Naive thymus-derived CD4-positive, alpha-beta T cell (primary cell): ENCODE data around the gene AHI1. TPM values are rescaled to one million over a fixed set of nuclear protein-coding genes. Genes with fewer than 3 reads are reported as not detected.
"Not testable (repeated sequence)": the region's sequence is repeated elsewhere in the genome, so short reads cannot be mapped to it uniquely, and the experiment has no call there.

Experiments used
- ATAC-seq: fragments of 150-1000 bp; cut with Tn5 transposase; 2 replicates; pipeline ENCODE4 v1.10.0; 2021; ENCODE audit warnings: mild to moderate bottlenecking, moderate library complexity
- CTCF ChIA-PET: fragments of 350-600 bp; sonication (Branson Sonifier 250); formaldehyde crosslinking; loops from one replicate; lab custom pipeline; 2021; ENCODE audit warnings: antibody characterized with exemption; lab: Charles Lee
- POLR2A ChIA-PET: fragments of 350-600 bp; sonication (Branson Sonifier 250); formaldehyde crosslinking; loops from one replicate; lab custom pipeline; 2021; ENCODE audit warnings: antibody characterized with exemption, inconsistent platforms; lab: Charles Lee
- DNase-seq, 9 donors: peaks; one replicate each; pipeline versions ENCODE4 v3.0.0 to v3.0.0-alpha.2; 2020 to 2022; ENCODE audit warnings: mixed read lengths in 1 of 9
- H3K27ac ChIP-seq: one replicate; pipeline ENCODE4 v1.7.0; 2013; ENCODE audit warnings: mild to moderate bottlenecking, low read depth, low read length, moderate library complexity
- H3K27me3 ChIP-seq, 2 donors: one replicate each; pipeline ENCODE4 v1.7.0; 2013; ENCODE audit warnings: low read length in 2 of 2, mild to moderate bottlenecking in 2 of 2, moderate library complexity in 2 of 2; ENCODE audit not compliant: control insufficient read depth in 2 of 2, insufficient read depth in 2 of 2
- H3K36me3 ChIP-seq, 3 experiments: 1 replicate in 2 of 3; 2 replicates in 1 of 3; pipeline ENCODE4 v1.7.0; 2013; ENCODE audit warnings: low read length in 3 of 3, mild to moderate bottlenecking in 3 of 3, moderate library complexity in 1 of 3; ENCODE audit not compliant: insufficient read depth in 3 of 3, control insufficient read depth in 2 of 3
- H3K4me1 ChIP-seq, 2 donors: one replicate each; pipeline ENCODE4 v1.7.0; 2013; ENCODE audit warnings: low read length in 2 of 2, mild to moderate bottlenecking in 2 of 2, moderate library complexity in 1 of 2; ENCODE audit not compliant: control insufficient read depth in 2 of 2, insufficient read depth in 2 of 2
- H3K4me3 ChIP-seq: 2 replicates; pipeline ENCODE4 v1.7.0; 2013; ENCODE audit warnings: mild to moderate bottlenecking, low read length
- H3K9me3 ChIP-seq, 3 experiments: 1 replicate in 2 of 3; 2 replicates in 1 of 3; pipeline ENCODE4 v1.7.0; 2013; ENCODE audit warnings: low read length in 3 of 3; ENCODE audit not compliant: control insufficient read depth in 2 of 3
- H3K27ac Mint-ChIP-seq, 9 donors: one replicate each; pipeline ENCODE4 v1.8.0; 2020 to 2022; ENCODE audit warnings: mixed read lengths in 9 of 9, mild to moderate bottlenecking in 8 of 9, moderate library complexity in 5 of 9, inconsistent platforms in 2 of 9
- H3K27me3 Mint-ChIP-seq, 5 donors: one replicate each; pipeline ENCODE4 v1.8.0; 2021 to 2022; ENCODE audit warnings: mixed read lengths in 5 of 5, mild to moderate bottlenecking in 1 of 5
- H3K36me3 Mint-ChIP-seq, 5 donors: one replicate each; pipeline ENCODE4 v1.8.0; 2020 to 2022; ENCODE audit warnings: mixed read lengths in 5 of 5, mild to moderate bottlenecking in 3 of 5, inconsistent platforms in 1 of 5
- H3K4me1 Mint-ChIP-seq, 7 donors: one replicate each; pipeline ENCODE4 v1.8.0; 2020 to 2022; ENCODE audit warnings: mixed read lengths in 7 of 7, mild to moderate bottlenecking in 3 of 7, inconsistent platforms in 1 of 7
- H3K4me3 Mint-ChIP-seq, 10 donors: one replicate each; pipeline ENCODE4 v1.8.0; 2020 to 2022; ENCODE audit warnings: mild to moderate bottlenecking in 10 of 10, mixed read lengths in 10 of 10, moderate library complexity in 6 of 10, inconsistent platforms in 2 of 10
- H3K9me3 Mint-ChIP-seq, 11 donors: one replicate each; pipeline ENCODE4 v1.8.0; 2020 to 2022; ENCODE audit warnings: mixed read lengths in 11 of 11, mild to moderate bottlenecking in 4 of 11, inconsistent platforms in 1 of 11, moderate library complexity in 1 of 11
- intact Hi-C, 2 donors: fragments of 100-400 bp; cut with micrococcal nuclease; formaldehyde crosslinking; loops; one replicate each; pipeline ENCODE4 v1.15.1; 2023
- polyA plus RNA-seq, 2 donors: library from polyadenylated mRNA; unstranded; fragments of 300-500 nt; fragmentation: Illumina TruSeq; gene quantifications; one replicate each; pipeline ENCODE4 v1.2.3, GENCODE V29; 2021
- total RNA-seq, 6 experiments: library from RNA in 5 of 6; stranded (reverse) in 5 of 6; gene quantifications; 1 replicate in 5 of 6; 2 replicates in 1 of 6; pipeline ENCODE4 v1.2.3 and lab custom pipeline; 2021 to 2026

The AHI1 gene
- total and polyA plus RNA-seq, 7 experiments from 2014 or later, result 1.9 to 31.3 (median 13.3) TPM

DNA sequence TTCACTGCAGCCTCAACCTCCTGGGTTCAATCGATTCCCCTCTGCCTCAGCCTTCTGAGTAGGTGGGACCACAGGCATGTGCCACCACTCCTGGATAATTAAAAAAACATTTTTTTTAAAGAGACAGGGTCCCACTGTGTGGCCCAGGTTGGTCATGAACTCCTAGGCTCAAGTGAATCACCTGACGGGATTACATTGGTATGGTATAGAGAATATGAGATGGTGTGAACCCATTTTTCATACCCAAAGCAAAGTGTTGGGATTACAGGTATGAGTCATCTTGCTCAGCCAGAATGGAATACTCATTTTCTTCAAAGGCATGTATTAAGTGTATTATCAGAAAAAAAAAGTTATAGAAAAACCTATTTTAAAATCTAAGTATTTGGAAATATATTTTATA is 114.2 kb downstream of the AHI1 start:
- Histone ChIP-seq H3K4me1 (no peaks in the 10 kb centered on the region), H3K27ac (no peak overlapping the region), H3K4me3 (no peak overlapping the region), H3K9me3 (no peaks in the 10 kb centered on the region), H3K36me3 (no peaks in the 10 kb centered on the region), H3K27me3 (no peaks in the 10 kb centered on the region)
- no peaks in the 10 kb centered on the region for H3K27me3 Mint-ChIP-seq
- ATAC-seq, result no peak
- ChIA-PET POLR2A (no interaction called here), CTCF (no interaction called here)
- H3K27ac Mint-ChIP-seq, result no peak overlapping the region
- H3K36me3 Mint-ChIP-seq, result peaks cover 0 to 4% (median 0%) of the 10 kb centered on the region in 5 donors
- no peak for DNase-seq
- intact Hi-C loops, result no loop called here
- H3K9me3 Mint-ChIP-seq, result no peaks in the 10 kb centered on the region
- H3K4me3 Mint-ChIP-seq, result no peak overlapping the region
- H3K4me1 Mint-ChIP-seq, result no peaks in the 10 kb centered on the region

DNA sequence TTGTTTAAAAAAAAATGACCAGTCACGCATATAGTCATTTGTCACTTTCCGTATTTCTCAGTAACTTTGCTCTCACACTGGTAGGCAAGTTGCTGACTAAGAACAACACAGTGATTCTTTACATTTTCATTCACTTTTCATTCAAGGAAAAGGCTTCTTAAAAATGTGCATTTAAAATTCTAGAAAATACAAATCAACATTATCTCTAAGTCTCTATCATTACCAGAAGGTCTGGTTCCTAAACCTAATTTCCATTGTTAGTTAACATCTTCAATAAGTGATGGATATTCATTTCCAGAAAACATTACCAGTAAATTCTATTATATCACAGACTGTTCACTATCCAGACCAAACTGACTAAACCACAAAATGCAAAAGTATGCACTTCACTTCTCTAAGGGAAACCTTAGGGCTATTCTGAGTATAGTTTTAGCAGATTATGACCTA is 115.3 kb downstream of the AHI1 start:
- no peaks in the 10 kb centered on the region for H3K9me3 Mint-ChIP-seq
- H3K4me3 Mint-ChIP-seq, result no peak overlapping the region
- POLR2A ChIA-PET, result no interaction called here
- H3K27me3 ChIP-seq, result no peaks in the 10 kb centered on the region
- peaks cover 0 to 4% (median 0%) of the 10 kb centered on the region in 5 donors for H3K36me3 Mint-ChIP-seq
- no peak for ATAC-seq
- intact Hi-C loops, result no loop called here
- H3K27me3 Mint-ChIP-seq, result no peaks in the 10 kb centered on the region
- no peaks in the 10 kb centered on the region for H3K4me1 ChIP-seq
- CTCF ChIA-PET, result no interaction called here
- H3K4me3 ChIP-seq, result no peak overlapping the region
- H3K4me1 Mint-ChIP-seq, result no peaks in the 10 kb centered on the region
- H3K27ac ChIP-seq, result no peak overlapping the region
- H3K27ac Mint-ChIP-seq, result no peak overlapping the region
- H3K9me3 ChIP-seq, result no peaks in the 10 kb centered on the region
- H3K36me3 ChIP-seq, result no peaks in the 10 kb centered on the region
- DNase-seq, result no peak

DNA sequence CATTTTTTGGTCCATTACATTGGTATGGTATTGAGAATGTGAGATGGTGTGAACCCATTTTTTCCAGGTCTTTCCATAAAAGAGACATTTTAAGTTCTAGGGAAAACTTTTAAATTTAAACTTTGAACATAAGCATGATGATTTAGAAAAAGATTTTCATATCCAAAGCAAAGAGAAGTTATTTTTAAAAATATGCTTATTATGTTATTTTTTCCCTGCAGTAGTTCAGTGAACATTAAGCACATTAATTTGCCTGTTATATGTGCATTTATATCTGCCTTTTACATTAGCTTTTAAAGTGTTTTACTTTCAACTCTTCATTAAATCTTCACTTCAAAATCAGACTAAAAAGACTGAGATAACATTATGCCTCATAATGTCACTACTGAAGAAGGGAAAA is 116.7 kb downstream of the AHI1 start:
- ChIA-PET CTCF (interaction anchor here (0.5 kb wide), 1 partner anchor 197 kb away, joined by 4 read pairs; no protein-coding TSS in a partner anchor), POLR2A (no interaction called here)
- Histone ChIP-seq H3K4me1 (no peaks in the 10 kb centered on the region), H3K4me3 (no peak overlapping the region), H3K9me3 (no peaks in the 10 kb centered on the region), H3K27me3 (no peaks in the 10 kb centered on the region), H3K36me3 (no peaks in the 10 kb centered on the region), H3K27ac (no peak overlapping the region)
- intact Hi-C loops, result no loop called here
- DNase-seq, result no peak
- H3K27me3 Mint-ChIP-seq, result no peaks in the 10 kb centered on the region
- ATAC-seq, result no peak
- H3K4me1 Mint-ChIP-seq, result no peaks in the 10 kb centered on the region
- no peak overlapping the region for H3K4me3 Mint-ChIP-seq
- peaks cover 0 to 6% (median 0%) of the 10 kb centered on the region in 5 donors for H3K36me3 Mint-ChIP-seq
- H3K27ac Mint-ChIP-seq, result no peak overlapping the region
- no peaks in the 10 kb centered on the region for H3K9me3 Mint-ChIP-seq

DNA sequence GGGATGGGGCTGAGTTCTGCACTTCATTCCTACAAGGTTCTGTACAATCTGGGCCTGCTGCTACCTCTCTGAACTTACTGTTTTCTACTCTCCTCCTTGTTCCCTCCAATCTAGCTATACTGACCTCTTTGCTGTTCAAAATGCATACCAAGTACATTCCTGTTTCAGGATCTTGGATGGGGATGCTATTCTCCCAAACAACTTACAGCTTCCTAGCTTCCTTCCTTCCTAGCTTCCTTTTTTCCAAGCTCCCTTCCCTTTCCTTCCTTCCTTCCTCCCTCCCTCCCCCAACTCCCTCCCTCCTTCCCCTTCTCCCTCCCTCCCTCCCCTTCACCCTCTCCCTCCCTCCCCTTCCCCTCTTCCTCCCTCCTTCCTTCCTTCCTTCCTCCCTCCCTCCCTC is 117.9 kb downstream of the AHI1 start:
- Mint-ChIP-seq H3K4me3 (no peak overlapping the region), H3K27ac (no peak overlapping the region), H3K36me3 (peaks cover 0 to 6% (median 0%) of the 10 kb centered on the region in 5 donors), H3K27me3 (no peaks in the 10 kb centered on the region), H3K9me3 (no peaks in the 10 kb centered on the region), H3K4me1 (no peaks in the 10 kb centered on the region)
- ChIA-PET POLR2A (no interaction called here), CTCF (no interaction called here)
- H3K27ac ChIP-seq, result no peak overlapping the region
- H3K36me3 ChIP-seq, result no peaks in the 10 kb centered on the region
- no peak for ATAC-seq
- H3K4me3 ChIP-seq, result no peak overlapping the region
- no peaks in the 10 kb centered on the region for H3K4me1 ChIP-seq
- no peaks in the 10 kb centered on the region for H3K9me3 ChIP-seq
- intact Hi-C loops, result no loop called here
- DNase-seq, result no peak
- no peaks in the 10 kb centered on the region for H3K27me3 ChIP-seq

DNA sequence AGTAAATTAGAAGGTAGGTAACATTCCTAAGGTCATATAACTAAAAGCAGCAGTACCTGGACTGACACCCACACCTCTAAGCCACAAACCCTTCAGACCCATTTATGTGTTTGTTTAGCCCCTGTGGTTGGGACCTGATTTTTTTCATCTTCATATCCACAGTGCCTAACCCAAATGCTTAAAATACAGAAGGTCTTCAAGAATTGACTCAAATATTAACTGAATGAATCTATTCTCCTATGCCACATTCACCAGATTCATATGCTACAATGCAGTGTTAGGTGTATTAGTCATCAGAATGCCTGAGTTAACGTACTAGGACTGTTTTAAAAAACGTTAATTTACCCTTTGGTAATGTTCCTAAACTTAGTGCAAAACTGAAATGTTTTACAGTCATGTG is 124.8 kb downstream of the AHI1 start:
- Mint-ChIP-seq H3K27ac (no peak overlapping the region), H3K36me3 (peaks cover 17 to 35% (median 18%) of the 10 kb centered on the region in 5 donors), H3K4me3 (no peak overlapping the region), H3K27me3 (no peaks in the 10 kb centered on the region), H3K4me1 (no peaks in the 10 kb centered on the region), H3K9me3 (peaks cover 4 to 30% (median 18%) of the 10 kb centered on the region in 11 donors)
- intact Hi-C loops, result no loop called here
- Histone ChIP-seq H3K4me1 (no peaks in the 10 kb centered on the region), H3K36me3 (no peaks in the 10 kb centered on the region), H3K9me3 (peaks cover 0 to 8% (median 0%) of the 10 kb centered on the region in 3 experiments), H3K27me3 (no peaks in the 10 kb centered on the region), H3K4me3 (no peak overlapping the region), H3K27ac (no peak overlapping the region)
- no peak for DNase-seq
- ChIA-PET CTCF (no interaction called here), POLR2A (no interaction called here)
- no peak for ATAC-seq

DNA sequence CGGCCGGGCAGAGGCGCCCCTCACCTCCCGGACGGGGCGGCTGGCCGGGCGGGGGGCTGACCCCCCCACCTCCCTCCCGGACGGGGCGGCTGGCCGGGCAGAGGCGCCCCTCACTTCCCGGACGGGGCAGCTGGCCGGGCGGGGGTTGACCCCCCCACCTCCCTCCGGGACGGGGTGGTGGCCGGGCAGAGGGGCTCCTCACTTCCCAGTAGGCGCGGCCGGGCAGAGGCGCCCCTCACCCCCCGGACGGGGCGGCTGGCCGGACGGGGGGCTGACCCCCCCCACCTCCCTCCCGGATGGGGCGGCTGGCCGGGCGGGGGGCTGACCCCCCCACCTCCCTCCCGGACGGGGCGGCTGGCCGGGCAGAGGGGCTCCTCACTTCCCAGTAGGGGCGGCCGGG is 133.9 kb downstream of the AHI1 start:
- H3K4me1 Mint-ChIP-seq, result not testable (repeated sequence)

DNA sequence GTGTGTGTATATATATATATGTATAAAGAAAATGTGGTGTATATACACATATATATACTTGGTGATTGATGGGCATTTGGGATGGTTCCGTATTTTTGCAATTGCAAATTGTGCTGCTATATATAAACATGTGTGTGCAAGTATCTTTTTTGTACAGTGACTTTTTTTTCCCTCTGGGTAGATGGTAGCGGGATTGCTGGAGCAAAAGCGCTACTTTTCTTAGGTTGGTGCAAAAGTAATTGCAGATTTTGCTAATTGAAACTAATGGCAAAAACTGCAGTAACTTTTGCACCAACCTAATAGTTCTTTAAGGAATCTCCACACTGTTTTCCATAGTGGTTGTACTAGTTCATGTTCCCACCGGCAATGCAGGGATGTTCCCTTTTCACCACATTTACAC is 135.4 kb downstream of the AHI1 start:
- DNase-seq, result no peak
- no peaks in the 10 kb centered on the region for H3K36me3 ChIP-seq
- H3K27ac ChIP-seq, result no peak overlapping the region
- Mint-ChIP-seq H3K9me3 (peaks cover 0 to 24% (median 17%) of the 10 kb centered on the region in 11 donors), H3K27ac (no peak overlapping the region), H3K36me3 (peaks cover 0 to 19% (median 9%) of the 10 kb centered on the region in 5 donors), H3K4me1 (no peaks in the 10 kb centered on the region), H3K27me3 (no peaks in the 10 kb centered on the region), H3K4me3 (no peak overlapping the region)
- no peak for ATAC-seq
- intact Hi-C loops, result no loop called here
- H3K27me3 ChIP-seq, result no peaks in the 10 kb centered on the region
- ChIA-PET POLR2A (no interaction called here), CTCF (no interaction called here)
- no peak overlapping the region for H3K4me3 ChIP-seq
- H3K4me1 ChIP-seq, result no peaks in the 10 kb centered on the region
- H3K9me3 ChIP-seq, result no peaks in the 10 kb centered on the region

More for the DNA sequence above, 133.9 kb downstream of the AHI1 start:
- ATAC-seq, intact Hi-C loops, H3K27ac Mint-ChIP-seq, H3K27me3 Mint-ChIP-seq, H3K36me3 ChIP-seq, H3K27me3 ChIP-seq, H3K4me1 ChIP-seq, POLR2A ChIA-PET, H3K4me3 ChIP-seq, CTCF ChIA-PET, H3K4me3 Mint-ChIP-seq, H3K9me3 ChIP-seq, DNase-seq, H3K27ac ChIP-seq: not testable (repeated sequence)
- Mint-ChIP-seq H3K36me3 (peaks cover 0 to 26% (median 15%) of the 10 kb centered on the region in 5 donors), H3K9me3 (peaks cover 7 to 39% (median 28%) of the 10 kb centered on the region in 11 donors)
